SK-N-MC (cell line): ENCODE measurements around the gene RGL2.
A peak's percentile ranks its signal among the peaks of the same experiment; 100 is the strongest.

Experiments
- DNase-seq: peaks from one replicate; pipeline ENCODE4 v3.0.0-alpha.2; 2011; ENCODE audit warnings: low read depth, low spot score
- H3K27ac ChIP-seq: fragments of 200-600 bp; sonication (generic); 2 replicates; pipeline ENCODE4 v1.5.1; 2016; ENCODE audit warnings: mixed run types
- H3K36me3 ChIP-seq: fragments of 200-600 bp; sonication (generic); 2 replicates; pipeline ENCODE4 v1.6.1; 2017; ENCODE audit warnings: antibody characterized with exemption, low read length, mixed read lengths; ENCODE audit not compliant: insufficient read depth
- H3K4me3 ChIP-seq: fragments of 200-600 bp; sonication (generic); 2 replicates; pipeline ENCODE4 v1.5.1; 2016
- H3K9ac ChIP-seq: fragments of 200-600 bp; sonication (generic); 2 replicates; pipeline ENCODE4 v1.8.0; 2017; ENCODE audit warnings: mixed run types, mixed read lengths; ENCODE audit not compliant: insufficient read length
- H3K9me3 ChIP-seq: fragments of 200-600 bp; sonication (generic); 2 replicates; pipeline ENCODE4 v1.6.1; 2017; ENCODE audit warnings: low read depth, mild to moderate bottlenecking, antibody characterized with exemption, low read length, moderate library complexity, mixed read lengths
- EZH2 ChIP-seq: fragments of 200-600 bp; sonication (generic); IDR thresholded peaks from one replicate; pipeline ENCODE4 v1.6.1; 2017; ENCODE audit warnings: antibody characterized with exemption
- FOXP2 ChIP-seq: optimal IDR thresholded peaks from 2 replicates; pipeline ENCODE3; 2011; ENCODE audit warnings: mild to moderate bottlenecking, moderate library complexity; ENCODE audit not compliant: insufficient read depth; ENCODE audit errors: extremely low read length, control extremely low read depth
- POLR2AphosphoS5 ChIP-seq: IDR thresholded peaks from 2 replicates; pipeline ENCODE4 v1.6.1; 2012; ENCODE audit warnings: mild to moderate bottlenecking, low read depth, low read length, borderline replicate concordance

The RGL2 gene

GRCh38 chr6:33313709-33314514, 15.2 kb upstream of the RGL2 start, which contains the start of gene TAPBP:
TAPBP (minus strand) TSS chr6:33314078; CDS start chr6:33314041, 37 bp downstream.
- Histone ChIP-seq H3K27ac (peak within 1 kb of the TSS; percentile 69), H3K9ac (peak within 1 kb of the TSS; percentile 85), H3K9me3 (no peaks in the 10 kb centered on the region), H3K36me3 (peaks cover 8% of the 10 kb centered on the region), H3K4me3 (peak within 1 kb of the TSS; percentile 96)
- TF ChIP-seq POLR2AphosphoS5, result 0 out of 2 replicates have a peak, but pooled peaks have one; percentile 12
- no peak for TF ChIP-seq EZH2
- DNase-seq, result no peak

- DNase-seq, result no peak
These were observed 14.5 kb upstream of the RGL2 start for GRCh38 chr6:33313105-33313708.

GRCh38 chr6:33312361-33313104, 13.8 kb upstream of the RGL2 start:
- Histone ChIP-seq H3K4me3 (peak overlapping the region; percentile 96), H3K9me3 (no peaks in the 10 kb centered on the region), H3K36me3 (no peaks in the 10 kb centered on the region), H3K27ac (peak overlapping the region; percentile 74), H3K9ac (peak overlapping the region; percentile 85)
- DNase-seq, result no peak
- TF ChIP-seq POLR2AphosphoS5 (no peak), FOXP2 (no peak), EZH2 (no peak)

More at GRCh38 chr6:33313105-33313708, 14.5 kb upstream of the RGL2 start:
- H3K9me3 ChIP-seq, result no peaks in the 10 kb centered on the region
- peak overlapping the region; percentile 69 for H3K27ac ChIP-seq
- H3K9ac ChIP-seq, result peak overlapping the region; percentile 85
- peak overlapping the region; percentile 96 for H3K4me3 ChIP-seq
- H3K36me3 ChIP-seq, result peaks cover under 1% of the 10 kb centered on the region; the same call in 1 of the 2 replicates
- TF ChIP-seq POLR2AphosphoS5 (peak; percentile 29), FOXP2 (no peak), EZH2 (no peak)

- no peak for DNase-seq
- no peak overlapping the region for H3K27ac ChIP-seq
- no peak overlapping the region for H3K9ac ChIP-seq
- no peaks in the 10 kb centered on the region for H3K36me3 ChIP-seq
- H3K4me3 ChIP-seq, result no peak overlapping the region
- TF ChIP-seq FOXP2, result no peak
- TF ChIP-seq EZH2, result no peak
- no peak for TF ChIP-seq POLR2AphosphoS5
- no peaks in the 10 kb centered on the region for H3K9me3 ChIP-seq
These were observed 7.6 kb upstream of the RGL2 start for GRCh38 chr6:33306356-33306755.

- TF ChIP-seq FOXP2 (no peak), POLR2AphosphoS5 (no peak), EZH2 (no peak)
- Histone ChIP-seq H3K9ac (no peak overlapping the region), H3K4me3 (no peak overlapping the region), H3K27ac (no peak overlapping the region), H3K36me3 (no peaks in the 10 kb centered on the region), H3K9me3 (no peaks in the 10 kb centered on the region)
- no peak for DNase-seq
These were observed 6.3 kb upstream of the RGL2 start for GRCh38 chr6:33305052-33305451.

GRCh38 chr6:33304216-33304615, 5.5 kb upstream of the RGL2 start:
- Histone ChIP-seq H3K4me3 (no peak overlapping the region), H3K36me3 (no peaks in the 10 kb centered on the region), H3K9me3 (no peaks in the 10 kb centered on the region), H3K27ac (no peak overlapping the region), H3K9ac (no peak overlapping the region)
- no peak for DNase-seq
- TF ChIP-seq FOXP2 (no peak), POLR2AphosphoS5 (no peak), EZH2 (no peak)

- TF ChIP-seq EZH2 (no peak), POLR2AphosphoS5 (no peak), FOXP2 (no peak)
- no peaks in the 10 kb centered on the region for H3K9me3 ChIP-seq
- no peaks in the 10 kb centered on the region for H3K36me3 ChIP-seq
- H3K27ac ChIP-seq, result no peak overlapping the region
- no peak overlapping the region for H3K4me3 ChIP-seq
- no peak for DNase-seq
- H3K9ac ChIP-seq, result no peak overlapping the region
These were observed 3.1 kb upstream of the RGL2 start for GRCh38 chr6:33301877-33302276.

- Histone ChIP-seq H3K9me3 (no peaks in the 10 kb centered on the region), H3K4me3 (peak overlapping the region; percentile 99), H3K27ac (peak overlapping the region; percentile 85), H3K36me3 (no peaks in the 10 kb centered on the region), H3K9ac (peak overlapping the region; percentile 79)
- DNase-seq, result no peak
- TF ChIP-seq POLR2AphosphoS5 (peak; percentile 98), FOXP2 (no peak)
These were observed 649 bp upstream of the RGL2 start for GRCh38 chr6:33299237-33299944.
